Heart left ventricle (tissue), 13 donors: Measurements from ENCODE around the gene RALGAPA2.

Source experiments
- POLR2A ChIP-seq, 2 donors: fragments of 450-650 bp; IDR thresholded peaks; one replicate each; pipeline ENCODE4 v1.6.1; 2017; ENCODE audit warnings: antibody characterized with exemption in 2 of 2, mild to moderate bottlenecking in 2 of 2, moderate library complexity in 2 of 2
- TF ChIP-seq, protein P1 (sequence below), 12 donors: fragments of 200-600 bp; sonication (generic) in 4 of 12; IDR thresholded peaks; one replicate each; pipeline versions ENCODE4 v1.5.0 to v1.8.0; 2018 to 2022; ENCODE audit warnings: antibody characterized with exemption in 12 of 12, mild to moderate bottlenecking in 5 of 12
- donor health status: ischemic (EF 13 %, LVEDD 7.1; RV severe dilation, severe dysfunction).
- donor health status: DM: no; HTN: yes; CAD: no.
- donor health status: DM: no; HTN: no; CAD: no.
- donor health status: ischemic (EF 25% LVEDD 6.9; RV normal size, moderate dysfunction).
- donor health status: ischemic (EF 25% LVEDD 5.7; RV mildly dilated, moderate dysfunction).
- donor health status: ischemic (EF 35%, LVEDD 5.7; RV mildly dilated, moderate dysfunction).
- donor health status: nonischemic (EF 11% LVEDD 7.7; RV severe dilation, severe dysfunction).
- donor health status: DM: yes; HTN: yes; CAD: no.
- donor health status: PGD.
- donor health status: ischemic (EF 29% LVEDD 5.4; RV normal size, mild dysfunction).
- donor health status: nonischemic (EF 23%, LVEDD 6.1; RV moderate dilation, normal function).

DNA sequence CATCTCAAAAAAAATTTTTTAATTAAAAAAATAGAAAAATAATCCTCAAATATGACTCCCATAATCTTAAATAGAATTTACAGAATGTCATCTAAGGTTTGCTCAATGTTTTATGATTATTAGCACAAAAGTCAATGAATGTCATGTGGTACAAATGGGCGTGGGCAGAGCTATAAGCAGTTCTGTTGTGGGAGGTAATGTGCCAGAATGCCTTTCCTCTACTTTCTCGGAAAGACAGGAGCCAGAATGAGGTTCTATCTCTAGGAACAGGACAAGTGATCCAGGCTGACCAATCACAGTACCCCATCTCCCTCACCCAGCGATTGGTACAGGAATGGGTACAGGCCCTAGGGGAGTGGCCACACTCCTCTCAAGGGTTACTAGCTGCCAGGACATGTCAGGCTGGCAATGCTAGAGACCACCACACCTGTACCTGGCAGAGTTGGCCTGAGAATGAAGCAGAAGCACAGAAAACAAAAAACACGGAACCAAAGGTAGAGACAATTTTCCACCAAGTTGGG is 15.1 kb downstream of the RALGAPA2 start:
- TF ChIP-seq, protein P1, sequence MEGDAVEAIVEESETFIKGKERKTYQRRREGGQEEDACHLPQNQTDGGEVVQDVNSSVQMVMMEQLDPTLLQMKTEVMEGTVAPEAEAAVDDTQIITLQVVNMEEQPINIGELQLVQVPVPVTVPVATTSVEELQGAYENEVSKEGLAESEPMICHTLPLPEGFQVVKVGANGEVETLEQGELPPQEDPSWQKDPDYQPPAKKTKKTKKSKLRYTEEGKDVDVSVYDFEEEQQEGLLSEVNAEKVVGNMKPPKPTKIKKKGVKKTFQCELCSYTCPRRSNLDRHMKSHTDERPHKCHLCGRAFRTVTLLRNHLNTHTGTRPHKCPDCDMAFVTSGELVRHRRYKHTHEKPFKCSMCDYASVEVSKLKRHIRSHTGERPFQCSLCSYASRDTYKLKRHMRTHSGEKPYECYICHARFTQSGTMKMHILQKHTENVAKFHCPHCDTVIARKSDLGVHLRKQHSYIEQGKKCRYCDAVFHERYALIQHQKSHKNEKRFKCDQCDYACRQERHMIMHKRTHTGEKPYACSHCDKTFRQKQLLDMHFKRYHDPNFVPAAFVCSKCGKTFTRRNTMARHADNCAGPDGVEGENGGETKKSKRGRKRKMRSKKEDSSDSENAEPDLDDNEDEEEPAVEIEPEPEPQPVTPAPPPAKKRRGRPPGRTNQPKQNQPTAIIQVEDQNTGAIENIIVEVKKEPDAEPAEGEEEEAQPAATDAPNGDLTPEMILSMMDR (IDR thresholded peaks at IDR 0.05) = no peak
- TF ChIP-seq POLR2A (IDR thresholded peaks at IDR 0.05) = no peak
